ENCODE measurements around the gene KCNJ10. TPM values are rescaled to one million over a fixed set of nuclear protein-coding genes. Genes with fewer than 3 reads are reported as not detected.

The KCNJ10 gene
- under 1 TPM in 1 of 2 donors, not detected in 1; 0.58 TPM for total RNA-seq
- under 1 TPM; 0.27 to 0.72 (median 0.50) TPM for polyA plus RNA-seq (ENCODE audit: insufficient read length in 6 of 6)
- long read RNA-seq, donor 1 = 0 reads
- long read RNA-seq, donor 2 = 0 reads
- long read RNA-seq, donor 3 = 0 reads
- long read RNA-seq, donor 4 = 0 reads
- long read RNA-seq, donor 5 = 0 reads
- long read RNA-seq, donor 6 = 0 reads
- long read RNA-seq, donor 7 = 0 reads
- long read RNA-seq, donor 8 = 0 reads
- long read RNA-seq, donor 9 = 0 reads
- long read RNA-seq, donor 10 = 0 reads
- long read RNA-seq, donor 11, full-length matches to known transcripts = 32 of 32 reads
- long read RNA-seq, donor 11, partial matches to known transcripts = 0 of 32 reads
- long read RNA-seq, donor 11, other reads (novel, unspliced or antisense) = 0 of 32 reads
- long read RNA-seq, donor 12 = 0 reads

- no peak for ATAC-seq
These were observed at the start of gene KCNJ10 for GRCh38 chr1:160069460-160070231. Gene KCNJ10, minus strand, starts transcription at chr1:160070160. Its CDS starts 27,628 bp downstream, at chr1:160042532.

GRCh38 chr1:160118928-160119327, 49.0 kb upstream of the KCNJ10 start:
- Histone ChIP-seq H3K4me1 (peaks cover 0 to 3% of the 10 kb centered on the region in 2 donors), H3K27me3 (peaks cover 0 to 19% of the 10 kb centered on the region in 2 donors), H3K36me3 (no peaks in the 10 kb centered on the region), H3K9me3 (no peaks in the 10 kb centered on the region), H3K27ac (no peak overlapping the region), H3K4me3 (no peak overlapping the region)
- ATAC-seq = no peak
- no peak for TF ChIP-seq CTCF (IDR thresholded peaks at IDR 0.05)
- DNase-seq = no peak
- intact Hi-C loops (cut with DNase I) = no loop called here

More at GRCh38 chr1:160069460-160070231, at the start of gene KCNJ10:
- Histone ChIP-seq H3K4me3 (peak within 1 kb of the TSS; percentile 41 to 48), H3K27me3 (peaks cover 6 to 38% of the 10 kb centered on the region in 2 donors), H3K27ac (no peak within 1 kb of the TSS), H3K9me3 (no peaks in the 10 kb centered on the region), H3K36me3 (no peaks in the 10 kb centered on the region), H3K4me1 (peaks cover 4 to 16% of the 10 kb centered on the region in 2 donors)
- DNase-seq = peak in 1 of 4 donors; percentile 80
- intact Hi-C loops (cut with DNase I) = no loop called here
- no peak for TF ChIP-seq CTCF (IDR thresholded peaks at IDR 0.05)

GRCh38 chr1:160117709-160118183, 47.8 kb upstream of the KCNJ10 start:
- Histone ChIP-seq H3K27ac (no peak overlapping the region), H3K36me3 (no peaks in the 10 kb centered on the region), H3K27me3 (peaks cover 0 to 19% of the 10 kb centered on the region in 2 donors), H3K9me3 (no peaks in the 10 kb centered on the region), H3K4me3 (no peak overlapping the region), H3K4me1 (peaks cover 0 to 3% of the 10 kb centered on the region in 2 donors)
- no peak for TF ChIP-seq CTCF (IDR thresholded peaks at IDR 0.05)
- peak; percentile 94 for ATAC-seq
- intact Hi-C loops (cut with DNase I) = no loop called here
- peak in 3 of 4 donors; percentile 56 to 87 (median 62) for DNase-seq

GRCh38 chr1:160117300-160117699, 47.3 kb upstream of the KCNJ10 start:
- ATAC-seq (no peak), DNase-seq (no peak)
- H3K4me3 ChIP-seq = no peak overlapping the region
- intact Hi-C loops (cut with DNase I) = no loop called here
- no peaks in the 10 kb centered on the region for H3K36me3 ChIP-seq
- H3K27me3 ChIP-seq = peaks cover 0 to 19% of the 10 kb centered on the region in 2 donors
- H3K9me3 ChIP-seq = no peaks in the 10 kb centered on the region
- no peak for TF ChIP-seq CTCF (IDR thresholded peaks at IDR 0.05)
- peaks cover 0 to 3% of the 10 kb centered on the region in 2 donors for H3K4me1 ChIP-seq
- H3K27ac ChIP-seq = no peak overlapping the region
